Activated T-helper 1 cell treated with anti-CD3 and anti-CD28 coated beads, Interleukin-12 subunit alpha, Interleukin-12 subunit beta, Interleukin-2, Interleukin-4 antibody, amounts not matched to agents 30 ng/mL and 10 ng/mL and 1 ng/mL, durations not matched to agents 14 hours and 24 hours and 36 hours (primary cell): ENCODE measurements around the gene ST6GALNAC6. TPM values are rescaled to one million over a fixed set of nuclear protein-coding genes. Genes with fewer than 3 reads are reported as not detected.

Experiments used
- DNase-seq: peaks from one replicate; pipeline ENCODE4 v3.0.0; 2021; ENCODE audit warnings: low spot score
- H3K27ac Mint-ChIP-seq: one replicate; pipeline ENCODE4 v1.8.0; 2021; ENCODE audit warnings: mild to moderate bottlenecking, mixed read lengths
- H3K27me3 Mint-ChIP-seq: one replicate; pipeline ENCODE4 v1.8.0; 2022; ENCODE audit warnings: mild to moderate bottlenecking, moderate library complexity, mixed read lengths; ENCODE audit not compliant: insufficient read depth
- H3K36me3 Mint-ChIP-seq: one replicate; pipeline ENCODE4 v1.8.0; 2021; ENCODE audit warnings: low read depth, mixed read lengths
- H3K4me1 Mint-ChIP-seq: one replicate; pipeline ENCODE4 v1.8.0; 2021; ENCODE audit warnings: low read depth, mixed read lengths
- H3K4me3 Mint-ChIP-seq: one replicate; pipeline ENCODE4 v1.8.0; 2021; ENCODE audit warnings: mild to moderate bottlenecking, moderate library complexity, mixed read lengths
- H3K9me3 Mint-ChIP-seq: one replicate; pipeline ENCODE4 v1.8.0; 2021; ENCODE audit warnings: mixed read lengths
- intact Hi-C: fragments of 100-400 bp; cut with micrococcal nuclease; formaldehyde crosslinking; loops from one replicate; pipeline ENCODE4 v1.15.1; 2024
- total RNA-seq: library from RNA; stranded (reverse); gene quantifications from 2 replicates; pipeline ENCODE4 v1.2.3, GENCODE V29; 2022

The ST6GALNAC6 gene
- total RNA-seq, 1 donor from 2014 or later = 60.6 TPM

GRCh38 chr9:127869310-127870152 lies 29.9 kb downstream of the ST6GALNAC6 start:
- H3K27ac Mint-ChIP-seq = no peak overlapping the region
- intact Hi-C loops = loop anchor here (1.0 to 5.0 kb wide), 7 partner anchors 47 to 367 kb away; partner anchors contain the start of genes CDK9, FPGS, ST6GALNAC4 and TOR2A
- H3K9me3 Mint-ChIP-seq = no peaks in the 10 kb centered on the region
- H3K36me3 Mint-ChIP-seq = peaks cover 4% of the 10 kb centered on the region
- H3K27me3 Mint-ChIP-seq = no peaks in the 10 kb centered on the region
- peaks cover 12% of the 10 kb centered on the region for H3K4me1 Mint-ChIP-seq
- peak; percentile 69 for DNase-seq
- H3K4me3 Mint-ChIP-seq = no peak overlapping the region

- Mint-ChIP-seq H3K27me3 (no peaks in the 10 kb centered on the region), H3K4me3 (no peak overlapping the region), H3K36me3 (peaks cover 4% of the 10 kb centered on the region), H3K9me3 (no peaks in the 10 kb centered on the region), H3K4me1 (peaks cover 12% of the 10 kb centered on the region), H3K27ac (no peak overlapping the region)
- intact Hi-C loops = no loop called here
- no peak for DNase-seq
These were observed 31.0 kb downstream of the ST6GALNAC6 start for GRCh38 chr9:127868278-127868902.

DNA sequence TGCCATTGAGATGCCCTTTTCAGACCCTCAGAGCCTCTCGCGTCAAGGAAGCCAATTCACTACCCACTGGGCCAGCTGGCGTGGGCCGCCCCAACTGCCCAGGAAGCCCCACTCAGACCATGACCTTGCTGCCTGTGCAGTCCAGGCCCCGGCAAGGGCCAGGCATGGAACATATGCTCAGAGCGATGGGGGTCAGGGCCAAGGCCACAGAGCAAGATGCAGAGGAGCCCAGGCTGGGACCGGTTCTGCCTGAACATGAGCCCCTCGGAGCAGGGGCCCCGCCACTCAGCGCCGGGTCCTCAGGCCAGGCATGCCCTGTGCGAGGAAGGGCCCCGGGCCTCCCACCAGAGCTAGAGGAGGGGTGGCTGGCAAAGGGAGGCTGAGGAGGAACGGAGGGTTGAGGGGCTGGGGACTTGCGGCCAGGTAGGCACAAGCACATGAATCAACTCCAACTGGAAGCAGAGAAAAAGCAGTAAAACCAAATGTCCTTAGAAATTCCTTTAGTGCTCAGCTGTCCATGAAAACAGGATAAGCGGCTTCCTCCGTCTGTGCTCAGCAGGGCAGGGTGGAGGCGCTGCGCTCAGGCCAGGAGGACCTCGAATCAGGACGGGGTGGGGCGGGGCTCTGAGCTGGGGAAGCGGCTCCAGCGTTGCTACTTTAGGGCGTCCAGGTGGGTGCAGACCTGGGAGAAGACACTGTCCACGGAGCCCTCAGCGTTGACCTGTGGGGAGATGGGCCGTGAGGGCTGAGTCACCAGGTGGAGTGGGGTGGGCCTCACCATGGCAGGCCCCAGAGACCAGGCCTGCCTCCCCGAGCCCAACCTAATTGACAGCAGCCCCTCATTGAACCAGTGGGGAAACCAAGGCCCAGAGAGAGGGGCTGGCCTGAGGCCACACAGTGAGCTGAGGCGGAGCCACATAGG lies 31.8 kb downstream of the ST6GALNAC6 start:
- H3K4me3 Mint-ChIP-seq = no peak overlapping the region
- H3K36me3 Mint-ChIP-seq = peaks cover 4% of the 10 kb centered on the region
- no peaks in the 10 kb centered on the region for H3K27me3 Mint-ChIP-seq
- DNase-seq = no peak
- peaks cover 19% of the 10 kb centered on the region for H3K4me1 Mint-ChIP-seq
- intact Hi-C loops = no loop called here
- no peaks in the 10 kb centered on the region for H3K9me3 Mint-ChIP-seq
- H3K27ac Mint-ChIP-seq = no peak overlapping the region

- Mint-ChIP-seq H3K27ac (no peak overlapping the region), H3K27me3 (no peaks in the 10 kb centered on the region), H3K36me3 (peaks cover 4% of the 10 kb centered on the region), H3K9me3 (no peaks in the 10 kb centered on the region), H3K4me3 (no peak overlapping the region), H3K4me1 (peaks cover 23% of the 10 kb centered on the region)
- no peak for DNase-seq
- intact Hi-C loops = no loop called here
These were observed 32.9 kb downstream of the ST6GALNAC6 start for GRCh38 chr9:127866535-127866934.

GRCh38 chr9:127865645-127866464 lies 33.5 kb downstream of the ST6GALNAC6 start:
- Mint-ChIP-seq H3K27me3 (no peaks in the 10 kb centered on the region), H3K9me3 (no peaks in the 10 kb centered on the region), H3K36me3 (peaks cover 4% of the 10 kb centered on the region), H3K27ac (peak overlapping the region; percentile 59), H3K4me1 (peaks cover 27% of the 10 kb centered on the region), H3K4me3 (no peak overlapping the region)
- no peak for DNase-seq
- intact Hi-C loops = no loop called here

GRCh38 chr9:127863191-127863621 lies 36.2 kb downstream of the ST6GALNAC6 start:
- DNase-seq = no peak
- Mint-ChIP-seq H3K4me3 (no peak overlapping the region), H3K36me3 (peaks cover 4% of the 10 kb centered on the region), H3K27ac (peak overlapping the region; percentile 73), H3K9me3 (no peaks in the 10 kb centered on the region), H3K4me1 (peaks cover 27% of the 10 kb centered on the region), H3K27me3 (peaks cover 3% of the 10 kb centered on the region)
- intact Hi-C loops = no loop called here

- peaks cover 3% of the 10 kb centered on the region for H3K27me3 Mint-ChIP-seq
- no peak overlapping the region for H3K4me3 Mint-ChIP-seq
- H3K27ac Mint-ChIP-seq = peak overlapping the region; percentile 73
- no peaks in the 10 kb centered on the region for H3K9me3 Mint-ChIP-seq
- H3K36me3 Mint-ChIP-seq = peaks cover 4% of the 10 kb centered on the region
- peaks cover 27% of the 10 kb centered on the region for H3K4me1 Mint-ChIP-seq
- peak; percentile 24 for DNase-seq
- intact Hi-C loops = no loop called here
These were observed 37.1 kb downstream of the ST6GALNAC6 start for GRCh38 chr9:127862075-127863011.

GRCh38 chr9:127860779-127861178 lies 38.6 kb downstream of the ST6GALNAC6 start:
- Mint-ChIP-seq H3K4me3 (no peak overlapping the region), H3K9me3 (no peaks in the 10 kb centered on the region), H3K4me1 (peaks cover 24% of the 10 kb centered on the region), H3K36me3 (peaks cover 1% of the 10 kb centered on the region), H3K27ac (no peak overlapping the region), H3K27me3 (peaks cover 3% of the 10 kb centered on the region)
- intact Hi-C loops = no loop called here
- DNase-seq = no peak

- H3K9me3 Mint-ChIP-seq = no peaks in the 10 kb centered on the region
- intact Hi-C loops = no loop called here
These were observed 39.1 kb downstream of the ST6GALNAC6 start for GRCh38 chr9:127860260-127860659.

GRCh38 chr9:127858041-127858512 lies 41.3 kb downstream of the ST6GALNAC6 start:
- H3K4me3 Mint-ChIP-seq = no peak overlapping the region
- H3K36me3 Mint-ChIP-seq = no peaks in the 10 kb centered on the region
- H3K27ac Mint-ChIP-seq = no peak overlapping the region
- no peak for DNase-seq
- H3K4me1 Mint-ChIP-seq = peaks cover 16% of the 10 kb centered on the region
- H3K27me3 Mint-ChIP-seq = peaks cover 3% of the 10 kb centered on the region
- intact Hi-C loops = no loop called here
- no peaks in the 10 kb centered on the region for H3K9me3 Mint-ChIP-seq

More at GRCh38 chr9:127860260-127860659, 39.1 kb downstream of the ST6GALNAC6 start:
- H3K27me3 Mint-ChIP-seq = peaks cover 3% of the 10 kb centered on the region
- peaks cover 19% of the 10 kb centered on the region for H3K4me1 Mint-ChIP-seq
- H3K36me3 Mint-ChIP-seq = no peaks in the 10 kb centered on the region
- no peak for DNase-seq
- H3K4me3 Mint-ChIP-seq = no peak overlapping the region
- no peak overlapping the region for H3K27ac Mint-ChIP-seq

GRCh38 chr9:127857278-127857677 lies 42.1 kb downstream of the ST6GALNAC6 start:
- Mint-ChIP-seq H3K27ac (no peak overlapping the region), H3K4me1 (peaks cover 17% of the 10 kb centered on the region), H3K9me3 (peaks cover under 1% of the 10 kb centered on the region), H3K27me3 (peaks cover 3% of the 10 kb centered on the region), H3K36me3 (peaks cover under 1% of the 10 kb centered on the region), H3K4me3 (no peak overlapping the region)
- no peak for DNase-seq
- intact Hi-C loops = no loop called here
